Breast epithelium (tissue), 4 donors: ENCODE measurements around the gene FRMD5. TPM values are rescaled to one million over a fixed set of nuclear protein-coding genes. Genes with fewer than 3 reads are reported as not detected.

ENCODE experiments used
- DNase-seq, 2 donors: peaks; one replicate each; pipeline ENCODE4 v3.0.0-alpha.2; 2019; ENCODE audit warnings: low spot score in 2 of 2
- H3K27ac ChIP-seq, 2 donors: fragments of 200-600 bp; sonication (generic) in 1 of 2; one replicate each; pipeline ENCODE4 v1.5.1; 2016 to 2019; ENCODE audit warnings: mild to moderate bottlenecking in 1 of 2
- H3K27me3 ChIP-seq, 2 donors: fragments of 200-600 bp; sonication (generic) in 1 of 2; one replicate each; pipeline versions ENCODE4 v1.5.1 to v1.6.0; 2017 to 2019; ENCODE audit warnings: control low read depth in 1 of 2, mild to moderate bottlenecking in 1 of 2
- H3K36me3 ChIP-seq: fragments of 200-600 bp; one replicate; pipeline ENCODE4 v1.5.1; 2019
- H3K4me1 ChIP-seq, 2 donors: fragments of 200-600 bp; sonication (generic); one replicate each; pipeline ENCODE4 v1.5.1; 2016 to 2019; ENCODE audit warnings: control low read depth in 1 of 2
- H3K4me3 ChIP-seq, 3 donors: fragments of 200-600 bp; sonication (generic); 1 replicate in 2 of 3; 2 replicates in 1 of 3; pipeline ENCODE4 v1.5.1; 2016 to 2019; ENCODE audit warnings: mild to moderate bottlenecking in 3 of 3, moderate library complexity in 2 of 3
- H3K9me3 ChIP-seq, 2 donors: fragments of 200-600 bp; sonication (generic) in 1 of 2; one replicate each; pipeline ENCODE4 v1.5.1; 2016 to 2019; ENCODE audit warnings: control low read depth in 1 of 2
- CTCF ChIP-seq, 3 donors: fragments of 450-650 bp; IDR thresholded peaks; one replicate each; pipeline ENCODE4 v1.5.1; 2016 to 2017; ENCODE audit warnings: antibody characterized with exemption in 3 of 3, mild to moderate bottlenecking in 3 of 3, moderate library complexity in 3 of 3
- POLR2A ChIP-seq: fragments of 450-650 bp; IDR thresholded peaks from one replicate; pipeline ENCODE4 v1.6.1; 2016; ENCODE audit warnings: antibody characterized with exemption, mild to moderate bottlenecking, moderate library complexity
- POLR2AphosphoS5 ChIP-seq, 3 donors: sonication (generic); formaldehyde crosslinking; IDR thresholded peaks; one replicate each; pipeline ENCODE4 v1.6.1; 2017; ENCODE audit warnings: antibody characterized with exemption in 3 of 3
- intact Hi-C: fragments of 100-400 bp; cut with DNase I; formaldehyde crosslinking; loops from one replicate; pipeline ENCODE4 v1.15.1; 2023; ENCODE audit warnings: low total_unique reads
- total RNA-seq, 3 donors: library from RNA; depleted of rRNA; stranded (reverse); fragments of >200 nt; gene quantifications; one replicate each; pipeline ENCODE4 v1.1.0, GENCODE V29; 2016

The FRMD5 gene
- total RNA-seq, 3 donors from 2014 or later, result 0.66 to 1.6 TPM; not detected in 1

DNA sequence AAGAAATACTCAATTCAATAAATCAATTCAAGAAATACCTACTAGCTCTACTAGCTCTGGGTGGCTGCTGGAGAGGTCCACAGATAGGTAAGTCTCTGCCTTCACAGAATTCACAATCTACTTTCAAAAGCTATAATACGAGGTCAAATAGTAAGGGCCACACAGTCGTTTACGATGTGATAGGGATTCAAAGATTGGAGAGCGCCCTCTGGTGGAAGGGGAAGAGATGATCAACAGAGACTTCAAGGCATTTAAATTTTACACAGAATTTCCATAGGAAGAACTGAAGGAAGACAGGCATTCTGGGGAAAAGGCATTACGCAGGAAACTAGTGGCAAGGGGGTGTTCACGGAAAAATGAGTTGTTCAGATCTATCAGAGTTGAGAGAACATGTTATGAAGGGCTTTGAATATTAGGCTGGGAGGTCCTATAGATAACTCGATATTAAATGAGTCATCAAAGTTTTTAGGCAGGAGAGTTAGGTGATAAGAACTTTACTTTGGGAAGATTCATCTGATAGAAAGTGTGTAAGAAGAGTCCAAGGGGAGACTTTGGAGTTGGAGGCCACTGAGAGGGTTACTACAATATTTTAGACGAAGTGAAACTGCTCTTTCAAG, 128.8 kb downstream of the FRMD5 start:
- intact Hi-C loops, result no loop called here

DNA sequence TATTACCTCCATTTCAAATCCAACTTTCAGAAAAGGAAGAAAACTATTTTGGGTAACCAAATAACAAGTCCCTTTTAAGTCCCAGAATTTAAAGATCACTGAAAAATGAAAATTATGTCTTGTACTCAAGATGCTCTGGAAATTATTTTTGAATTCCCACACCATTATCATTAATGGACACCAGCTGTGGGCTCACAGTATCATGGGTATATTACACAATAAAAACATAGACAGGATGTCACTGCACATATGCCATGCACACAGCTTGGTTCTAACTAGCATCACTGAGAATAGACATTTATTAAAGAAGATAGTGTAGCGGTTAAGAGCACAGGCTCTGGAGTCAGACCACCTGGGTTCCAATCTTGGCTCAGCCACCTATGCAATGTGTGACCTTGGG, 130.4 kb downstream of the FRMD5 start:
- TF ChIP-seq POLR2A (no peak), POLR2AphosphoS5 (IDR thresholded peaks at IDR 0.05) (no peak), CTCF (IDR thresholded peaks at IDR 0.05) (no peak)

More for the DNA sequence above, 128.8 kb downstream of the FRMD5 start:
- no peak for DNase-seq
- Histone ChIP-seq H3K27me3 (no peaks in the 10 kb centered on the region), H3K4me1 (no peaks in the 10 kb centered on the region), H3K36me3 (no peaks in the 10 kb centered on the region), H3K4me3 (no peak overlapping the region), H3K27ac (no peak overlapping the region), H3K9me3 (no peaks in the 10 kb centered on the region)
- TF ChIP-seq POLR2A, result no peak
- TF ChIP-seq CTCF (IDR thresholded peaks at IDR 0.05), result peak; percentile 29 to 53 (median 32)

GRCh38 chr15:44058126-44058525, 136.9 kb downstream of the FRMD5 start:
- intact Hi-C loops, result no loop called here
- Histone ChIP-seq H3K4me3 (no peak overlapping the region), H3K36me3 (no peaks in the 10 kb centered on the region), H3K27me3 (no peaks in the 10 kb centered on the region), H3K9me3 (no peaks in the 10 kb centered on the region), H3K4me1 (no peaks in the 10 kb centered on the region), H3K27ac (no peak overlapping the region)
- no peak for DNase-seq
- TF ChIP-seq POLR2A (no peak), CTCF (IDR thresholded peaks at IDR 0.05) (no peak), POLR2AphosphoS5 (IDR thresholded peaks at IDR 0.05) (no peak)

More for the DNA sequence above, 130.4 kb downstream of the FRMD5 start:
- intact Hi-C loops, result no loop called here
- Histone ChIP-seq H3K4me3 (no peak overlapping the region), H3K36me3 (no peaks in the 10 kb centered on the region), H3K27ac (no peak overlapping the region), H3K9me3 (no peaks in the 10 kb centered on the region), H3K4me1 (no peaks in the 10 kb centered on the region), H3K27me3 (no peaks in the 10 kb centered on the region)
- no peak for DNase-seq

- H3K9me3 ChIP-seq, result no peaks in the 10 kb centered on the region
- H3K36me3 ChIP-seq, result no peaks in the 10 kb centered on the region
- no peak for DNase-seq
- no peaks in the 10 kb centered on the region for H3K4me1 ChIP-seq
- intact Hi-C loops, result no loop called here
- no peak for TF ChIP-seq CTCF (IDR thresholded peaks at IDR 0.05)
- H3K27ac ChIP-seq, result no peak overlapping the region
- H3K27me3 ChIP-seq, result no peaks in the 10 kb centered on the region
- no peak overlapping the region for H3K4me3 ChIP-seq
These were observed 149.4 kb downstream of the FRMD5 start for GRCh38 chr15:44045661-44046060.

DNA sequence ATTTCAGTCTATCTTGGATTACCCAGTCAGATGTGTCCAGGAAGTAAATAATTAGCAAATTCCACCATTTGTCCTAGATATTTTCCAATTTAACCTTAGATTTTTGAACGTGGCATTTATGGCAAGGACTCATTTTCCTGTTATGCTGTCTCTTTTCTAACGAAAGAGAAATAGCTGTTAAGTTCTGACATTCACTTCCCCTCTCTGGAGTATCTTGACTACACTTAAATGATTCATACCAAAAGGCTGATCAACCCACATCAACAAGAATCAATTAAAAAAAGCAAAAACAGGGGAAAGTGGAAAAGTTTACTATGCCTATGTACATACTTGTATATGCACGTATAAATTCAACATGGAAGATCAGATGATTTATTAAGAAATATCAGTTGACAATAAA, 149.9 kb downstream of the FRMD5 start:
- no peaks in the 10 kb centered on the region for H3K4me1 ChIP-seq
- no peaks in the 10 kb centered on the region for H3K27me3 ChIP-seq
- DNase-seq, result no peak
- intact Hi-C loops, result no loop called here
- H3K4me3 ChIP-seq, result no peak overlapping the region
- H3K36me3 ChIP-seq, result no peaks in the 10 kb centered on the region
- TF ChIP-seq POLR2AphosphoS5 (IDR thresholded peaks at IDR 0.05) (no peak), CTCF (IDR thresholded peaks at IDR 0.05) (no peak), POLR2A (no peak)
- no peak overlapping the region for H3K27ac ChIP-seq
- H3K9me3 ChIP-seq, result no peaks in the 10 kb centered on the region
